Adrenal gland (tissue), 12 donors: ENCODE measurements around the gene EML6. TPM values are rescaled to one million over a fixed set of nuclear protein-coding genes. Genes with fewer than 3 reads are reported as not detected.
A peak's percentile ranks its signal among the peaks of the same experiment; 100 is the strongest.

Experiments used
- DNase-seq, 7 donors: peaks; one replicate each; pipeline ENCODE4 v3.0.0-alpha.2; 2019 to 2020
- H3K27ac ChIP-seq, 5 donors: fragments of 200-600 bp; sonication (generic) in 4 of 5; 1 replicate in 3 of 5; 2 replicates in 2 of 5; pipeline versions ENCODE4 v1.5.1 to v1.8.0; 2016 to 2020; ENCODE audit warnings: mild to moderate bottlenecking in 1 of 5
- H3K27me3 ChIP-seq: fragments of 200-600 bp; 2 replicates; pipeline ENCODE4 v1.8.0; 2021
- H3K36me3 ChIP-seq, 2 donors: fragments of 200-600 bp; replicated peaks in 1 of 2; 1 replicate in 1 of 2; 2 replicates in 1 of 2; pipeline versions ENCODE4 v1.5.1 to v1.8.0; 2018 to 2022
- H3K4me1 ChIP-seq, 2 donors: fragments of 200-600 bp; replicated peaks in 1 of 2; 1 replicate in 1 of 2; 2 replicates in 1 of 2; pipeline versions ENCODE4 v1.5.1 to v1.8.0; 2018 to 2021
- H3K4me3 ChIP-seq, 4 donors: fragments of 200-600 bp; sonication (generic) in 3 of 4; one replicate each; pipeline ENCODE4 v1.5.1; 2016 to 2018
- H3K9me3 ChIP-seq, 3 donors: fragments of 200-600 bp; sonication (generic) in 1 of 3; replicated peaks in 1 of 3; 1 replicate in 2 of 3; 2 replicates in 1 of 3; pipeline versions ENCODE4 v1.5.1 to v1.8.0; 2016 to 2021
- CTCF ChIP-seq, 6 experiments: fragments of 450-650 bp in 4 of 6; fragments of 200-600 bp in 2 of 6; sonication (generic) in 1 of 6; IDR thresholded peaks; 1 replicate in 5 of 6; 2 replicates in 1 of 6; pipeline versions ENCODE4 v1.5.1 to v1.8.0; 2016 to 2021; ENCODE audit warnings: antibody characterized with exemption in 6 of 6, mild to moderate bottlenecking in 2 of 6, moderate library complexity in 1 of 6
- POLR2A ChIP-seq, 2 donors: fragments of 450-650 bp; IDR thresholded peaks; one replicate each; pipeline ENCODE4 v1.6.1; 2017; ENCODE audit warnings: antibody characterized with exemption in 2 of 2, mild to moderate bottlenecking in 2 of 2, moderate library complexity in 1 of 2
- WGBS, 4 donors: extraction: QIAGEN DNeasy Blood & Tissue Kit in 2 of 4; methylation state at CpG; one replicate each; pipeline versions ENCODE4 v1.1.5 to v1.1.7; 2013 to 2017; 5-methylcytosine and 5-hydroxymethylcytosine counted together
- intact Hi-C, 2 donors: fragments of 100-400 bp; cut with DNase I; formaldehyde crosslinking; loops; one replicate each; pipeline versions ENCODE4 v1.14.1 to v1.15.0; 2022 to 2023
- polyA plus RNA-seq, 3 donors: library from polyadenylated mRNA; stranded (reverse); fragments of 200-250 nt in 2 of 3; fragments of 350-450 nt in 1 of 3; fragmentation: Illumina TruSeq in 1 of 3; extraction: RNeasy Lipid Tissue Mini Kit (QIAGEN cat#74804) in 1 of 3; gene quantifications; one replicate each; pipeline ENCODE4 v1.2.3, GENCODE V29; 2013 to 2014
- total RNA-seq, 9 donors: library from RNA; depleted of rRNA in 4 of 9; stranded (reverse); fragments of >200 nt in 4 of 9; fragments of 120-200 nt in 1 of 9; fragmentation: NEBNext Ultra II Directional in 1 of 9; extraction: Animal tissue kit (Norgen Biotek cat#: 25700) in 1 of 9; gene quantifications; one replicate each; pipeline versions ENCODE4 v1.1.0 to v1.2.4, GENCODE V29; 2013 to 2023
- donor health status: healthy with polysubstance abuse.
- donor health status: Bipolar disorder and iron deficiency.
- donor health status: DM: yes; HTN: yes; CAD: no.
- donor health status: DM: no; HTN: no; CAD: no.
- donor health status: DM: no; HTN: no; CAD: no.
- donor health status: DM: yes; HTN: yes; CAD: no.

EML6 gene
- total and polyA plus RNA-seq, 12 donors, result 6.0 to 19.3 (median 10.9) TPM

GRCh38 chr2:54726940-54727339 lies 3.5 kb downstream of the EML6 start:
- no peak overlapping the region for H3K27ac ChIP-seq
- intact Hi-C loops, result loop anchor here (5.0 to 10.0 kb wide), 2 partner anchors 108 to 110 kb away; no protein-coding TSS in a partner anchor
- DNase-seq, result no peak
- H3K36me3 ChIP-seq, result no peaks in the 10 kb centered on the region
- no peaks in the 10 kb centered on the region for H3K9me3 ChIP-seq
- no peaks in the 10 kb centered on the region for H3K27me3 ChIP-seq
- peaks cover 6 to 9% of the 10 kb centered on the region in 2 donors for H3K4me1 ChIP-seq
- H3K4me3 ChIP-seq, result no peak overlapping the region
- TF ChIP-seq POLR2A (IDR thresholded peaks at IDR 0.05), result no peak
- TF ChIP-seq CTCF (IDR thresholded peaks at IDR 0.05), result no peak
- WGBS, 4 donors, result 61 to 89% (median 65%) methylated on average over 2 of the region's 2 CpGs

- peak in 3 of 7 donors; percentile 27 to 66 (median 32) for DNase-seq
- Histone ChIP-seq H3K27ac (no peak overlapping the region), H3K27me3 (no peaks in the 10 kb centered on the region), H3K36me3 (no peaks in the 10 kb centered on the region), H3K9me3 (no peaks in the 10 kb centered on the region), H3K4me3 (no peak overlapping the region), H3K4me1 (peaks cover 0 to 3% of the 10 kb centered on the region in 2 donors)
- WGBS, 4 donors, result 62 to 79% (median 71%) methylated on average over 4 of the region's 4 CpGs
- TF ChIP-seq CTCF (IDR thresholded peaks at IDR 0.05) (no peak), POLR2A (IDR thresholded peaks at IDR 0.05) (no peak)
- intact Hi-C loops, result loop anchor here (5.0 to 10.0 kb wide), 2 partner anchors 106 to 109 kb away; no protein-coding TSS in a partner anchor
Measured at GRCh38 chr2:54728669-54729120, 5.2 kb downstream of the EML6 start.

GRCh38 chr2:54735636-54736035 lies 12.2 kb downstream of the EML6 start:
- Histone ChIP-seq H3K27me3 (no peaks in the 10 kb centered on the region), H3K4me1 (no peaks in the 10 kb centered on the region), H3K9me3 (no peaks in the 10 kb centered on the region), H3K4me3 (no peak overlapping the region), H3K36me3 (no peaks in the 10 kb centered on the region), H3K27ac (no peak overlapping the region)
- 70 to 78% (median 72%) methylated on average over 2 of the region's 2 CpGs for WGBS, 4 donors
- no peak for TF ChIP-seq CTCF (IDR thresholded peaks at IDR 0.05)
- no peak for TF ChIP-seq POLR2A (IDR thresholded peaks at IDR 0.05)
- intact Hi-C loops, result no loop called here
- no peak for DNase-seq

GRCh38 chr2:54738281-54738680 lies 14.8 kb downstream of the EML6 start:
- Histone ChIP-seq H3K27ac (no peak overlapping the region), H3K27me3 (no peaks in the 10 kb centered on the region), H3K9me3 (no peaks in the 10 kb centered on the region), H3K4me3 (no peak overlapping the region), H3K4me1 (no peaks in the 10 kb centered on the region), H3K36me3 (no peaks in the 10 kb centered on the region)
- no peak for DNase-seq
- TF ChIP-seq POLR2A (IDR thresholded peaks at IDR 0.05) (no peak), CTCF (IDR thresholded peaks at IDR 0.05) (no peak)
- intact Hi-C loops, result no loop called here
